Muscle layer of duodenum (tissue), 2 donors: ENCODE measurements around the gene XBP1.
A peak's percentile ranks its signal among the peaks of the same experiment; 100 is the strongest.

Source experiments
- H3K27ac ChIP-seq: one replicate; pipeline ENCODE4 v1.7.0; 2013; ENCODE audit warnings: mild to moderate bottlenecking, low read length
- H3K27me3 ChIP-seq: one replicate; pipeline ENCODE4 v1.7.0; 2013; ENCODE audit warnings: low read depth, mild to moderate bottlenecking, control low read depth, low read length
- H3K36me3 ChIP-seq, 2 donors: one replicate each; pipeline ENCODE4 v1.7.0; 2013; ENCODE audit warnings: low read length in 2 of 2, control low read depth in 1 of 2, mild to moderate bottlenecking in 1 of 2; ENCODE audit not compliant: insufficient read depth in 2 of 2, control insufficient read depth in 1 of 2
- H3K4me1 ChIP-seq, 2 donors: one replicate each; pipeline ENCODE4 v1.7.0; 2013; ENCODE audit warnings: low read length in 2 of 2, mild to moderate bottlenecking in 2 of 2, control low read depth in 1 of 2, moderate library complexity in 1 of 2; ENCODE audit not compliant: insufficient read depth in 2 of 2, control insufficient read depth in 1 of 2
- H3K4me3 ChIP-seq, 2 donors: one replicate each; pipeline ENCODE4 v1.7.0; 2013; ENCODE audit warnings: low read length in 2 of 2, low read depth in 1 of 2, mild to moderate bottlenecking in 1 of 2
- H3K9me3 ChIP-seq, 2 donors: one replicate each; pipeline ENCODE4 v1.7.0; 2013; ENCODE audit warnings: low read length in 2 of 2, control low read depth in 1 of 2, mild to moderate bottlenecking in 1 of 2; ENCODE audit not compliant: control insufficient read depth in 1 of 2
- donor health status: healthy.

Gene XBP1

DNA sequence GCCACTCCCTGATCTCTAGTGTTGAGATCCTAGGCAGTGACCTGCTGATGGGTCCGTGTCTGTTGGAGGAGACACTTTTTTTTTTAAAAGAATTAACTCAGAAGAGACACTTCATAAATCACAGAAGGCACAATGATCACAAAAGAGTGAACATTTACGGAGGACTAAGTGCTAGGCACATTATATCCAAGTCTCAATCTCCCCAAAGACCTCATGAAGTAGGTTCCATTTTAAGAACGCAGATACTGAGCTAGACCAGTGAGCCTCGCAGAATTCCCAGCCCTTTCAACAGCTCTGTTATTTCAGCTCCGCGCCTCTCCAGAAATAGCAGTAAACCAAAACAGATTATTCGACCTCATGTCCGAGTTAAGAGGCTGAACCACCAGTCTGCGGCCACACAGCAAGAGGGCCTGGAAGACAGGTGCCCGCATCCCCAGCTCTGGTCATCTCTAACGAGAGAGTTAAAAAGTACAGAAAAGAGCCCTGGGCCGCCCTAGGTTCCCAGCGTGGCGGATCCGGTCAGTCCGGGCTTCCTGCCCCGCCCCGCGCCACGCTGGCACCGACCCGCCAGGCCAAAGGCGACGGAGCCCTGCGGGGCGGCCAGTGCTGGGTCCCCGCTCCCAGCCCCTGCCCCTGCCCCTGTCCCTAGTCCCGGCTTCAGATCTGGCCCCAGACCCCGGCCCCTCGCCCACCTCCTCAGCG lies 612 bp downstream of the XBP1 start:
- peaks cover 26 to 44% of the 10 kb centered on the region in 2 donors for H3K36me3 ChIP-seq
- no peaks in the 10 kb centered on the region for H3K27me3 ChIP-seq
- no peaks in the 10 kb centered on the region for H3K9me3 ChIP-seq
- peak overlapping the region; percentile 100 for H3K27ac ChIP-seq
- peaks cover 8 to 32% of the 10 kb centered on the region in 2 donors for H3K4me1 ChIP-seq
- H3K4me3 ChIP-seq = peak overlapping the region; percentile 90 to 99

DNA sequence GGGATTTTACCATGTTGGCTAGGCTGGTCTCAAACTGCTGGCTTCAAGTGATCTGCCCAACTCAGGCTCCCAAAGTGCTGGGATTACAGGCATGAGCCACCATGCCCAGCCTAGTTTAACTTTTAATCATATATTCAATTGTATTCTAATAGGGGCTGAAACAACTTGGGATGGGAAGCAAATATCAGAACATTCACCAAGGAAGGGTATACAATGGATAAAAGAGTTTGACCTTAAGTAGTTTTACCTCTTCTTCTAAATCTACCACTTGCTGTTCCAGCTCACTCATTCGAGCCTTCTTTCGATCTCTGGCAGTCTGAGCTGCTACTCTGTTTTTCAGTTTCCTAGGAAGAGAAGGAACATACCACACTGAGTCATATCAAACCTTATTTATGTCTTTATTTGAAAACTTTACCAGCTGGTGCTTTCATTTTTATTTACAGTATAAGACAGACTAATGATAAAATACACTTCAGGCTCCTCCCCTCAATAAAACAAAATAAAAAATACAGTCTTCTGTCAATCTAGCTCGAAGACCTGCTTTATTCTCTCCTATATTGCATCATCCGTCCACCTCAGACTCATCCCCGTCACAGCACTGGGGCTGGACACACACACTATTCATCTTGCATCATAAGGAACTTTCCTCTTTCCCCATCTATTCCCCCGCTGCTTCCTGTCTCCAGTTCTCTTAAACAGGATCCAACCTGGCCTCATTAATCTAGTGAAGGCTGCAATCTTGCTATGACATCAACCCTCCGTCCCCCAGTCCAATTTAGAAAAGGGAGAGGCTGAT lies 1.4 kb downstream of the XBP1 start:
- Histone ChIP-seq H3K27ac (peak overlapping the region; percentile 100), H3K36me3 (peaks cover 33 to 51% of the 10 kb centered on the region in 2 donors), H3K27me3 (no peaks in the 10 kb centered on the region), H3K4me3 (peak overlapping the region; percentile 90 to 99), H3K9me3 (no peaks in the 10 kb centered on the region), H3K4me1 (peaks cover 8 to 32% of the 10 kb centered on the region in 2 donors)

GRCh38 chr22:28795932-28796856 lies 4.2 kb downstream of the XBP1 start:
- peaks cover 0 to 22% of the 10 kb centered on the region in 2 donors for H3K4me1 ChIP-seq

GRCh38 chr22:28795071-28795693 lies 5.2 kb downstream of the XBP1 start:
- Histone ChIP-seq H3K9me3 (no peaks in the 10 kb centered on the region), H3K4me1 (peaks cover 0 to 22% of the 10 kb centered on the region in 2 donors), H3K4me3 (no peak overlapping the region), H3K27me3 (no peaks in the 10 kb centered on the region), H3K27ac (peak overlapping the region; percentile 48), H3K36me3 (peaks cover 40 to 49% of the 10 kb centered on the region in 2 donors)

More at GRCh38 chr22:28795932-28796856, 4.2 kb downstream of the XBP1 start:
- H3K36me3 ChIP-seq = peaks cover 40 to 55% of the 10 kb centered on the region in 2 donors
- H3K27ac ChIP-seq = peak overlapping the region; percentile 48
- no peaks in the 10 kb centered on the region for H3K27me3 ChIP-seq
- H3K9me3 ChIP-seq = no peaks in the 10 kb centered on the region
- no peak overlapping the region for H3K4me3 ChIP-seq

- Histone ChIP-seq H3K9me3 (no peaks in the 10 kb centered on the region), H3K4me3 (no peak overlapping the region), H3K36me3 (peaks cover 38 to 40% of the 10 kb centered on the region in 2 donors), H3K4me1 (peaks cover 0 to 19% of the 10 kb centered on the region in 2 donors), H3K27me3 (no peaks in the 10 kb centered on the region), H3K27ac (no peak overlapping the region)
Measured at GRCh38 chr22:28793976-28794584, 6.3 kb downstream of the XBP1 start.

- H3K4me3 ChIP-seq = no peak overlapping the region
- peaks cover 32 to 44% of the 10 kb centered on the region in 2 donors for H3K36me3 ChIP-seq
- no peaks in the 10 kb centered on the region for H3K27me3 ChIP-seq
- peaks cover 0 to 7% of the 10 kb centered on the region in 2 donors for H3K4me1 ChIP-seq
- no peak overlapping the region for H3K27ac ChIP-seq
- no peaks in the 10 kb centered on the region for H3K9me3 ChIP-seq
Measured at GRCh38 chr22:28792491-28793383, 7.6 kb downstream of the XBP1 start.

DNA sequence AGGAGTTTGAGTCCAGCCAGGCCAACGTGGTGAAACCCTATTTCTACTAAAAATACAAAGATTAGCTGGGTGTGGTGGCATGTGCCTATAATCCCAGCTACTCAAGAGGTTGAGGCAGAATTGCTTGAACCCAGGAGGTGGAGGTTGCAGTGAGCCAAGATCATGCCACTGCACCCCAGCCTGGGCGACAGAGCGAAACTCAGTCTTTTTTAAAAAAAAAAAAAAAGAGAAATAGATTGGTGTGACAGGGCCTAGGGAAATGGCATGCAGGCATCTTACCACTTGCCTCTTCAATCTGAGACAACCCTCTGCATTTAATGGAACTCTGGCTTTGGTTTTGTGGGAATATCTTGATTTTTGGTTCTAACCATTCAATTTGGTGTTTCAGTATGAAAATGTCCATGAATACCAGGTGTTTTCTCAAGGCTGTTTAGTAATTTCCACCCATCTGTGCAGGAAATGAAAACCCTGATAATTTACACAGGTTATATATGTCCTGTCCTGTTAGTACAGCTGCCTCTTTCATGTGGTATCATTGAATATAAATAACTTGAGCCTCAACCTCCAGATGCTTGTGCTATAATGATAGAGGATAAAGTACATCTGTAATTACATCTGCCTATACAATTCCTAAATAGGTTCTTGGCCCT lies 8.4 kb downstream of the XBP1 start:
- Histone ChIP-seq H3K4me3 (no peak overlapping the region), H3K27me3 (no peaks in the 10 kb centered on the region), H3K9me3 (no peaks in the 10 kb centered on the region), H3K36me3 (peaks cover 36 to 46% of the 10 kb centered on the region in 2 donors), H3K27ac (no peak overlapping the region), H3K4me1 (peaks cover 0 to 6% of the 10 kb centered on the region in 2 donors)

- Histone ChIP-seq H3K4me1 (peaks cover 0 to 1% of the 10 kb centered on the region in 2 donors), H3K36me3 (peaks cover 37 to 38% of the 10 kb centered on the region in 2 donors), H3K4me3 (no peak overlapping the region), H3K27me3 (no peaks in the 10 kb centered on the region), H3K27ac (no peak overlapping the region), H3K9me3 (no peaks in the 10 kb centered on the region)
Measured at GRCh38 chr22:28791124-28791523, 9.2 kb downstream of the XBP1 start.

- Histone ChIP-seq H3K27me3 (no peaks in the 10 kb centered on the region), H3K4me3 (no peak overlapping the region), H3K4me1 (no peaks in the 10 kb centered on the region), H3K36me3 (peaks cover 29 to 32% of the 10 kb centered on the region in 2 donors), H3K9me3 (no peaks in the 10 kb centered on the region), H3K27ac (no peak overlapping the region)
Measured at GRCh38 chr22:28788601-28789000, 11.8 kb downstream of the XBP1 start.
